ENCODE measurements around the gene CLMN.

- TF ChIP-seq CTCF (IDR thresholded peaks at IDR 0.05) = no peak
- TF ChIP-seq POLR2A (IDR thresholded peaks at IDR 0.05) = no peak
These were observed 43.8 kb upstream of the CLMN start for GRCh38 chr14:95363468-95363954.

Measured in prostate gland (tissue), 2 donors.